Measurements from ENCODE around the gene PFDN5.
"Not testable (repeated sequence)": the region's sequence is repeated elsewhere in the genome, so short reads cannot be mapped to it uniquely, and the experiment has no call there.

The PFDN5 gene

GRCh38 chr12:53290661-53291060, 4.7 kb upstream of the PFDN5 start:
- ChIA-PET POLR2A (no interaction called here), CTCF (interaction anchor here (1.3 to 25.5 kb wide), 7 partner anchors 9 to 225 kb away, joined by 3 to 383 read pairs (median 59); partner anchors contain the start of genes AAAS, ESPL1 and ITGB7)
- DNase-seq (ENCODE audit: extremely low spot score) = no peak
- no peak for TF ChIP-seq CTCF (IDR thresholded peaks at IDR 0.05; ENCODE audit: control extremely low read depth, extremely low read depth, low read depth, missing control alignments)

DNA sequence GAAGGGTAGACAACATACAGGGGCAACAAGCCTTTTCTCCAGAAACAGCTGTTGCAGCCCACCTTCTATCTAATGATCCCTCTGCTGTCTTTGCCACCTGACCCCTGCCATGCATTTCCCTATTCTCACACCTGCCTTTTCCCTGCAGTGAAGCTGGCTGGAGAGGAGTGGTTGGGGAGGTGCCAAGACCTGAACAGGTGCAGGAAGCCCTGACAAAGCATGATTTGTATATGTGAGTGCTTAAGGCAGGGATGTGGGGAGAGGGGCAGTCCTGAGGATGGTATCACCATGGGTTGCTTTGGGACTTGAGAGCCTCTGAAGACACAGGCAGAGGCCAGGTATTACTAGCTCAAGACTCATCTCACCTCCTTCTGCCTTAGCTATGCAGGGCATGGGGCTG, 2.9 kb upstream of the PFDN5 start:
- no peak for DNase-seq (ENCODE audit: extremely low spot score)
- POLR2A ChIA-PET = no interaction called here

GRCh38 chr12:53295891-53296219, 513 bp downstream of the PFDN5 start:
- DNase-seq (ENCODE audit: extremely low spot score) = no peak
- POLR2A ChIA-PET = interaction anchor here (0.9 to 1.3 kb wide), 3 partner anchors 25 to 114 kb away, joined by 4 to 8 read pairs (median 5); partner anchors contain the start of gene AAAS
- no peak for TF ChIP-seq CTCF (IDR thresholded peaks at IDR 0.05; ENCODE audit: control extremely low read depth, extremely low read depth, low read depth, missing control alignments)
- CTCF ChIA-PET = interaction anchor here (1.2 to 25.5 kb wide), 6 partner anchors 10 to 136 kb away, joined by 4 to 383 read pairs (median 30); partner anchors contain the start of genes AAAS, ESPL1 and ITGB7

More for the DNA sequence above, 2.9 kb upstream of the PFDN5 start:
- TF ChIP-seq CTCF (IDR thresholded peaks at IDR 0.05; ENCODE audit: control extremely low read depth, extremely low read depth, low read depth, missing control alignments) = no peak
- CTCF ChIA-PET = interaction anchor here (0.6 to 25.5 kb wide), 9 partner anchors 9 to 227 kb away, joined by 3 to 383 read pairs (median 10); partner anchors contain the start of genes AAAS, ESPL1 and ITGB7

DNA sequence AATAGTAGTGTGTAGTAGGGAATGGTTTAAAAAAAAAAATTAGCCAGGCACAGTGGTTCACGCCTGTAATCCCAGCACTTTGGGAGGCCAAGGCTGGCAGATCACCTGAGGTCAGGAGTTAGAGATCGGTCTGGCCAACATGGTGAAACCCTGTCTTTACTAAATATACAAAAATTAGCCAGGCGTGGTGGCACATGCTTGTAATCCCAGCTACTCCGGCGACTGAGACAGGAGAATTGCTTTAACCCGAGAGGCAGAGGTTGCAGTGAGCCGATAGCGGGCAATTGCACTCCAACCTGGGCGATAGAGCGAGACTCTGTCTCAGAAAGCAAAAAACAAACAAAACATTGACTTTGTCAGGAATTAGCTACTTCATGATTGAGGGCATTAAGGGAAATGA, 1.8 kb downstream of the PFDN5 start:
- CTCF ChIA-PET = interaction anchor here (0.9 to 25.5 kb wide), 9 partner anchors 11 to 231 kb away, joined by 3 to 383 read pairs (median 7); partner anchors contain the start of genes AAAS, ESPL1 and ITGB7
- POLR2A ChIA-PET; DNase-seq (ENCODE audit: extremely low spot score): not testable (repeated sequence)

DNA sequence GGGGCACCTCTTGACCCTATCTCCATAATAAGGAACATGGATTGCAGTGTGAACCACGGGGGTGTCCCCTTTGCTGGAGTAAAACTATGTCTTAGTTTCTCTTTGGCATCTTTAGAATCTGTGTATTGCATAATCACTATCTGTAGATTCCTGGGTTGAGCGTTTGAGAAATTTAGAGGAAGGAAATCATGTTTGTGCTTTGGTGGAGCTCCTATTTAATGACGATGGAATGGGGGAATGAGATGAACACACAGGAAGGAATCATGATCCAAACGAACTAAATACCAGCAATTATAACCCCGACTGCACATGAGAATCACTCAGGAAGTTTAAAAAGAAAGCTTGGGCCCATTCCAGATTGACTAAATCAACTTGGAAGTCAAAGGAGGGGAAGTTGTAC, 2.8 kb downstream of the PFDN5 start:
- CTCF ChIA-PET = interaction anchor here (1.5 to 25.5 kb wide), 8 partner anchors 10 to 232 kb away, joined by 4 to 383 read pairs (median 10); partner anchors contain the start of genes AAAS, ESPL1 and ITGB7
- DNase-seq (ENCODE audit: extremely low spot score) = no peak
- POLR2A ChIA-PET = interaction anchor here (1.9 kb wide), 1 partner anchor 23 kb away, joined by 9 read pairs; the partner anchor contains the start of gene AAAS
- TF ChIP-seq CTCF (IDR thresholded peaks at IDR 0.05; ENCODE audit: control extremely low read depth, extremely low read depth, low read depth, missing control alignments) = no peak

- ChIA-PET POLR2A (interaction anchor here (0.7 to 1.9 kb wide), 6 partner anchors 22 to 241 kb away, joined by 3 to 9 read pairs (median 4); partner anchors contain the start of genes AAAS, CSAD, ESPL1 and ZNF740), CTCF (interaction anchor here (0.9 to 25.5 kb wide), 10 partner anchors 13 to 234 kb away, joined by 3 to 383 read pairs (median 6); partner anchors contain the start of genes AAAS, ESPL1 and ITGB7)
- no peak for TF ChIP-seq CTCF (IDR thresholded peaks at IDR 0.05; ENCODE audit: control extremely low read depth, extremely low read depth, low read depth, missing control alignments)
- DNase-seq (ENCODE audit: extremely low spot score) = no peak
These were observed 3.7 kb downstream of the PFDN5 start for GRCh38 chr12:53299101-53299453.
